NCI-H2227 (cell line): ENCODE data around the gene SMOC1.

Experiments
- DNase-seq: peaks from one replicate; lab custom pipeline; 2025; ENCODE audit not compliant: unreplicated experiment; lab: John Stamatoyannopoulos, UW

The SMOC1 gene

DNA sequence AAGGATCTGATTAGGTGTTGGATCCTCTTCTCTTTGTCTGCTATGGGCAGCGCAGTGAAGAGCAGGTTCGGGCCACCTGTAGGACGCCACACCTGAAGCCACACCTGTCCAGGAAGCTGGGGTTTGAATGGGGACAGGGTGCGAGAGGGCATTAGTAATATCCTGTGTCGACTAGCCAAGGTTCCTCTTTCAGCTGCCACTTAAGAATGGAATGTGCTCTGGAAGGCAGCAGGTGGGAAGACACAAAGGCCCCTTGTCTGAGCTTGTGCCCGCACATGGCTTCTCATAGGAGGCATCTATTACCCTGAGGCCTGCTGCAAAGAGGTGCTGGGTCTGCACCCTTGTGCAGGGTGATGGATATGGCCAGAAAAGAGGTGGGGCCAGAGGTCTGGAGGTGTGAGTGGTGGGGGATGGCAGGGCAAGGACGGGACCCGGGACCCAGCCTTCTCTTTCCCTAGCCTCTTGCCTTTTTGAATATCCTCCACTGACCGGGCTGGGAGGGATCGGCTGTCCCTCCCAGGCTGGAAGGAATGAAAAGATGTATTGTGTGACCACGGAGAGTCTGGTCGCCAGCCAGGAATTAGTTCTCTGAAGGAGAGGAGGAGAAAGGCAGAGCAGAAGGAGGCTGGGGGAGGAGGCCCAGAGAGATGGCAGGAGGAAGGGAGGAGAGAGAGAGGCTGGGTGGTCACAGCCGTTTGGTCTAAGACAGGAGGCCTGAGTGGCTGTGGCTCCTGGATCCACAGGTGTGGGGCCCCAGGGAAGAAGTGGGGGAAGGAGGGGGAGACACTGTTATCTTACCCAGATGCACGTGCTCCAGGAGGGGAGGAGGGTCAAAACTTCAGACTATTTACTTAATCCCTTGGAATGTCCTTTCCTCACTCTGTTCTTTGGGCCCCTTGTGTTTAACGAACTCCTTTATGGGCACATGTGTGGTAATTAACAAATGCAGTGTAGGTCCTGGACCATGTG is 101.5 kb downstream of the SMOC1 start:
- DNase-seq = no peak

GRCh38 chr14:69982220-69982839 is 103.1 kb downstream of the SMOC1 start:
- no peak for DNase-seq

DNA sequence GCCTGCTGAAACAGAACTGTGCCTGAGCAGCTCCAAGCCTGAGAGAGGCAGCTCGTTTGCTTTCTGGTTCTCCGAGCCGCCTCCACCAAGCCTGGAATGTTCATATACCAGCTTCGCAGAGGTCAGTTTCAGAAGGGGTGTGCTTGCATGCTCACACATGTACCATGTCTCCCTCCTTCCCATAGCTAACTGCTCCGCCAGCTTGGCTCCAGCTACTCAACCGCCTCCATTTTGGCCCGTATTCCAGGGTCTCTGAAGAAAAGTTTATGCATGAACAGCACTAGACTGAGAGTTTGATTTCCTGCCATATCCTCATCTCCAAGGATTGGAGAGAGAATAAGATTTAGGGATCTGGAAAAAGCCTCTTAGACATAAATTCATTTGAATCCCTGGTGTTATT is 103.7 kb downstream of the SMOC1 start:
- no peak for DNase-seq

DNA sequence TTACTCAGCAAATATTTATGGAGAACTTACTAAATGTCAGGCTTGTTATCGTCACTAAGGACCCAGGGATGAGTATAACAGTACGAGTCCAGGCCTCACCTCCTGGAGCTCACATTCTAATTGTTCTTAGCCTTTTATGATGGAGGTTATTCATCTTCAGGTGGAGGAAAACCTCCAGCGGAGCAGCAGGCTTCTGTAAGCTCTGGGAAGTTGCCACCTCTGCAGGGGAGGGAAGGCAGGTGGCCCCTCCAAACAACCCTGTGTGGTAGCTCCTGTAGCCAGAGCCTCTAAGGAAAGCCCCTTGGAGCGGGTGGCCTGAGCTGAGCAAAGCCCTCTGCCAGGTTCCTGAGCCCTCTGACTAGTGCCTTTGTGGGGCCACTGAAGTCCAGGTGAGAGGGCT is 104.1 kb downstream of the SMOC1 start:
- no peak for DNase-seq

DNA sequence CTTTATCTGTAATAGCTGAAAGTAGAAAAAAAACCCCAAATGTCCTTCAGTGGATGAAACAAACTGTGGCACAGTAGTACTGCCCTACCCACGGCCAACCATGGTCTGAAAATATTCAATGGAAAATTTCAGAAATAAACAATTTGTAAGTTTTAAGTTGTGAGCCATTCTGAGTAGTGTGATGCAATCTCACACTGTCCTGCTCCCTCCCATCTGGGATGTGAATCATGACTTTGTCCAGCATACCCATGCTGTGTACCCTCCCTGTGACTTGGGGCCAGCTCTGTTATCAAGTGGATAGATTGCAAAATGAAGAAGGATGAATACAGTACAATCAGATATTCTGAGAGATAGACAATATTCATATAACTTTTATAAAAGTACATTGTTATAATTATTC is 106.2 kb downstream of the SMOC1 start:
- DNase-seq = no peak

DNA sequence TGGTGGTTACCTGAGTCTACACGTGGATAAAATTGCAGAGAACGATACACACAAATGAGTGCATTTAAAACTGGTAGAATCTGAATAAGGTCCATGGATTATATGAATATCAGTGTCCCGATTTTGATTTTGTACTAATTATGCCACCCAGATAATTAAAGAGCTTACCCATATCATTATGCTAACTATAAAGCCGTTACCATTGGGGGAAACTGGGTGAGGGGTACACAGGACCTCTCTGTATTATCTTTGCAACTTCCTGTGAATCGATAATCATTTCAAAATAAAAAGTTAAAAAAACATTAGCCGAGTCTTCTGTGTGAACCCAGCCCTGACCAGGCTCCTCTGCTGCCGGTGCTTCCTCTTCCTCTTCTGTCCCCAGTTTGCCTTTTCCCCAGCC is 107.1 kb downstream of the SMOC1 start:
- no peak for DNase-seq

GRCh38 chr14:69987406-69988121 is 108.3 kb downstream of the SMOC1 start:
- no peak for DNase-seq

DNA sequence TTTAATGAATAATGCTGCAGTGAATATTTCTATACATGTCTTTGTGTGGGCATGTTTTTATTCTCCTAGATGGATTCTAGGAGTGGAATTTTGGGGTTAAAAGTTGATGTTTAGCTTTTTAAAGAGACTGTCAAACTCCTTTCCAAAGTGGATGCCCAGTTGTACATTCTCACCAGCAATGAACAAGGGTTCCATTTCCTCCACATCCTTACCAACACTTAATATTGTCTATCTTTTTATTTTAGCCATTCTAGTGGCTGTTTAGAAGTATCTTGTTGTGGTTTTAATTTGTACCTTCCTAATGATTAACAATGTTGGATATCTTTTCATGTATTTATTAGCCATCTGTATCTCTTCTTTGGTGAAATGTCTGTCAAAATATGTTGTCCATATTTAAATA is 109.8 kb downstream of the SMOC1 start:
- no peak for DNase-seq

- no peak for DNase-seq
Measured at GRCh38 chr14:69989622-69990021, 110.4 kb downstream of the SMOC1 start.

- DNase-seq = no peak
Measured at GRCh38 chr14:69990323-69990722, 111.1 kb downstream of the SMOC1 start.

DNA sequence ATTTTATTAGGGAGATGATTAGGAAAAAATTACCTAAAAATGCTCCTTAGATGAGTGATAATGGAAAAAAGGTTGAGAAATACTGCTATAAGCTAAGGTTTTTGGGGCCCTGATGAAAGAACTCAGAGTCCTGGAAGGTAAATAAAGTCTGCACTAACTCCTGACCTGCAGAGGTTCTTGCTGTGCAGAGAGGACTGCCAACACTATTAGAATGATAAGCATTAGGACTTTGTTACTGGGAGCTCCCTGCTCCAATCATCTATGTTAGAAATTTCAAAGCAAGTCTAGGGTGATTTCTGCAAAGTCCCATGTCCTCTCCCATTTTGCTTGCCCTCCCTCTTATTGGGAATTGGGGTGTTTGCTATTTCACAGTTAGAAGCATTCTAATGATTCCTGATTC is 112.2 kb downstream of the SMOC1 start:
- DNase-seq = no peak

- no peak for DNase-seq
Measured at GRCh38 chr14:69992564-69992963, 113.3 kb downstream of the SMOC1 start.

GRCh38 chr14:69993326-69993725 is 114.1 kb downstream of the SMOC1 start:
- no peak for DNase-seq

GRCh38 chr14:69994002-69994401 is 114.8 kb downstream of the SMOC1 start:
- DNase-seq = no peak

- DNase-seq = no peak
Measured at GRCh38 chr14:69996216-69996615, 117.0 kb downstream of the SMOC1 start.

GRCh38 chr14:69997849-69998248 is 118.6 kb downstream of the SMOC1 start:
- no peak for DNase-seq

DNA sequence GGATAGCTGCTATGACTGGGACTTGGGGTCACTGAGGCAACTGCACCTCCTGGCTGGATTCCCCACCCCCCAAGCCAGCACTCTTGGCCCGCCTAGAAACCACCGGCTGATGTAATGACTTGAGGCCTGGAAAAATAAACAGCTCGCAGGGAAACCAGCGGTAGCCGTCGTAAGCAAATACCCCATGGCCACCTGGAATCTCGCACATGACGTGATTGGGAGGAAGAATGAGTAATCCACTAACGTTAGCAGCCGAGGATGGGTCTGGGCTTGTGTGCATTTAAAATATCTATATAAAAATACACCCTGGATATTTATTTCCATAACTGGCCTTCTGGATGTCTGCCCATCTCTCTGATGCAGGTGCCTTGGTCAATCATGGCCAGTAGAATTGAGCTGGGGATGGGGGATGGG is 120.1 kb downstream of the SMOC1 start:
- DNase-seq = no peak

DNA sequence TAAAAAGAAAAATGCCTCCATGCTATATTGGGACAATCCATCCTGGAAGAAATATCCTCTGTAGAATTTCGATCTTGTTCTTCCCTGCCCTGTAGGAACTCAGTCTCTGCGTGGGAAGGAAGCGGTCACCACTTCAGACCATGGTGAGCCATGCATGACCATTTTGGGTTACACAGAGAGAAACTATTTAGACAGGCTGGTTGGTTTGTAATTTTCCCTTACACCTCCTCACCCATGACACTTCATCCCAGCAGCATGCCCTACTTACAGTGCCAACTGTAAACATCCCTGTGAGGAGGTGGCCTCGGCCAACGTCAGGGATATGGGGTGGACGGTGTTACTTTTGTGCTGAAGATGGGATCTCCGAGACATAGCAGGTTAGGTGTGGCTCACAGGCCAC is 121.4 kb downstream of the SMOC1 start:
- no peak for DNase-seq

DNA sequence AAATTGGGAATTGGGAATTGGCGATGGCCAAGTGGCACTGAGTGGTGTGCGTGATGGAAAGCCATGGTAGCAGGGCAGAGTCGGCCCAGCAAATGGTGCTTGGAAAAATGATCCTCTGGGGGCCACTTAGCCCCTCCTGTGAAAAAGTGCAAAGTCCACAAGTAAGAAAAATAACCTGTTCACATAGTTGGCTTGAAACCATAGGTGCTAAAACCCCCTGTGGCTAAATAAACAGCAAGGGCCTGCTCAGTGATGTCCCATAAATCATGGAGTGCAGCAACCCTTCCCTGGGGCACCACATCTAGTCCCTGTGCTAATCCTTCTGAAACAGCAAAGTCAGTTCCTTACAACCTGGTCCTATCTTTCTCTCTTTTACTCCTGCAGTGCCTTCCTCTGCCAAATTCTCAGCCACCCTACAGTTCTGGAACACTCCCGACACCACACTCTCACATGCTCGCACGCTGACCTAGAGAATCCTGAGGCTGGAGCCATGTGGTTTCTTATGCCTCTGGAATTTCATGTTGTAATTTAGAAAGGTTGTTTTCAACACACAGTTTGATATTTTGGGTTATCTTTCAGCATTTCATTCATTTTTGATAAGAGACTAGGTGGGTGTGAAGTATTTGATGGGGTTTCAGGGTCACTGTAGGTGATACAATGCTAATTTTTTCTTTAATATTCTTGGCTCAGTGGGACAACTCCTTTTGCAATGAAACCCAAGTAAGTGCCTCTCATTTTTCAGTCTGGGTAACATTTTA is 123.6 kb downstream of the SMOC1 start:
- DNase-seq = no peak

GRCh38 chr14:70004791-70005190 is 125.6 kb downstream of the SMOC1 start:
- DNase-seq = no peak

GRCh38 chr14:70005281-70005805 is 126.1 kb downstream of the SMOC1 start:
- DNase-seq = no peak
